ENCODE results near the gene MYNN.

DNA sequence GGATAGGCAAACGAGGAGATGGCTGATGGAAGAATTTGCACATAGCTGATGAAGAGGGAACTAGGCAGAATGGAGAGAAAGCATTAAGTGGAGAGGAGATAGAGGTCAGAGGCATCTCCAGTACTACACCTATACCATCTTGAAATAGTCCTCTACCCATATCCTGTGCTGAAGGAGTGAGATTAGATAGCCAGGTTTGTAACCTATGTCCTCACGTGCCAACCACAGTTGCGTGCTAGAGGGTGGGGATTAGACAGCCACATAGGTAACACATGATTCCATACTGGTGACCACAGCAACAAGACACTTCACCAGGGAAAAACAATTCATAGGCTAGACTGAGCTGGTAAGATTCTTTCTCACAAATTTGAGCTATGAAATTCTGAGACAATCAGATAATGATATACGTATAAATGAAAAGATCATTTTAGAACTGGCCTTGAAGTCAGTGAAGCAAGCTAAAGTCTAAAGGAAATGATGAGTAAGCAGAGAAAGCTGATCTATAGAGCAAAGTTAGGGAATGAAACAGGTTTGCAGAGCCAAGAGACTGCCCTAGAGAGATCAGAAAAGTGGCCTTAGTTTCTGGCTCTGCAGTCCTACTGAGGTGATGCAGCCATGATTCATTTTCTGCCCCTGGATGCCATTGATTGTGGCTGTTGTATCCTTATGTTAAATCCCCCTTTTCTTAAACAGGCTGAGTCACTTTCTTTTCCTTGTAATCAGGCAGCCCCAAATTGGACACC lies 17.7 kb downstream of the MYNN start:
- TF ChIP-seq, protein P1, sequence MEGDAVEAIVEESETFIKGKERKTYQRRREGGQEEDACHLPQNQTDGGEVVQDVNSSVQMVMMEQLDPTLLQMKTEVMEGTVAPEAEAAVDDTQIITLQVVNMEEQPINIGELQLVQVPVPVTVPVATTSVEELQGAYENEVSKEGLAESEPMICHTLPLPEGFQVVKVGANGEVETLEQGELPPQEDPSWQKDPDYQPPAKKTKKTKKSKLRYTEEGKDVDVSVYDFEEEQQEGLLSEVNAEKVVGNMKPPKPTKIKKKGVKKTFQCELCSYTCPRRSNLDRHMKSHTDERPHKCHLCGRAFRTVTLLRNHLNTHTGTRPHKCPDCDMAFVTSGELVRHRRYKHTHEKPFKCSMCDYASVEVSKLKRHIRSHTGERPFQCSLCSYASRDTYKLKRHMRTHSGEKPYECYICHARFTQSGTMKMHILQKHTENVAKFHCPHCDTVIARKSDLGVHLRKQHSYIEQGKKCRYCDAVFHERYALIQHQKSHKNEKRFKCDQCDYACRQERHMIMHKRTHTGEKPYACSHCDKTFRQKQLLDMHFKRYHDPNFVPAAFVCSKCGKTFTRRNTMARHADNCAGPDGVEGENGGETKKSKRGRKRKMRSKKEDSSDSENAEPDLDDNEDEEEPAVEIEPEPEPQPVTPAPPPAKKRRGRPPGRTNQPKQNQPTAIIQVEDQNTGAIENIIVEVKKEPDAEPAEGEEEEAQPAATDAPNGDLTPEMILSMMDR (IDR thresholded peaks at IDR 0.05; ENCODE audit: low read depth, low read length) = no peak
- TF ChIP-seq EZH2phosphoT487 (IDR thresholded peaks at IDR 0.05; ENCODE audit: low read depth) = no peak

Data from OCI-LY3 (cell line).